GM23248 (cell line): ENCODE results near the gene UTP4. TPM values are rescaled to one million over a fixed set of nuclear protein-coding genes. Genes with fewer than 3 reads are reported as not detected.

Source experiments
- DNase-seq: peaks from one replicate; pipeline ENCODE4 v3.0.0-alpha.2; 2015
- H2AFZ ChIP-seq: fragments of 200-600 bp; sonication (generic); 2 replicates; pipeline ENCODE4 v1.6.1; 2016; ENCODE audit warnings: antibody characterized with exemption
- H3F3A ChIP-seq: fragments of 200-600 bp; sonication (generic); 2 replicates; pipeline ENCODE4 v1.6.1; 2016; ENCODE audit warnings: mild to moderate bottlenecking, antibody characterized with exemption, mixed run types; ENCODE audit not compliant: insufficient read depth
- H3K27ac ChIP-seq: fragments of 200-600 bp; sonication (generic); 2 replicates; pipeline ENCODE4 v1.5.1; 2016; ENCODE audit warnings: mild to moderate bottlenecking
- H3K27me3 ChIP-seq: fragments of 200-600 bp; sonication (generic); replicated peaks from 2 replicates; pipeline ENCODE4 v1.6.1; 2016; ENCODE audit warnings: mild to moderate bottlenecking; ENCODE audit not compliant: insufficient read depth
- H3K36me3 ChIP-seq: fragments of 200-600 bp; sonication (generic); 2 replicates; pipeline ENCODE4 v1.6.1; 2016; ENCODE audit warnings: low read depth, mild to moderate bottlenecking
- H3K4me1 ChIP-seq: fragments of 200-600 bp; sonication (generic); 2 replicates; pipeline ENCODE4 v1.6.1; 2016; ENCODE audit warnings: mild to moderate bottlenecking; ENCODE audit not compliant: insufficient read depth
- H3K4me2 ChIP-seq: fragments of 200-600 bp; sonication (generic); one replicate; pipeline ENCODE4 v1.6.1; 2016; ENCODE audit warnings: mild to moderate bottlenecking; ENCODE audit not compliant: unreplicated experiment
- H3K4me3 ChIP-seq: fragments of 200-600 bp; sonication (generic); 2 replicates; pipeline ENCODE4 v1.5.1; 2016; ENCODE audit warnings: mild to moderate bottlenecking
- H3K79me2 ChIP-seq: fragments of 200-600 bp; sonication (generic); 2 replicates; pipeline ENCODE4 v1.6.1; 2016; ENCODE audit warnings: mild to moderate bottlenecking; ENCODE audit not compliant: insufficient read depth
- H3K9ac ChIP-seq: fragments of 200-600 bp; sonication (generic); 2 replicates; pipeline ENCODE4 v1.6.1; 2016; ENCODE audit warnings: mild to moderate bottlenecking
- H3K9me2 ChIP-seq: fragments of 200-600 bp; sonication (generic); 2 replicates; pipeline ENCODE4 v1.6.1; 2016; ENCODE audit warnings: mixed run types, mild to moderate bottlenecking, moderate library complexity; ENCODE audit not compliant: insufficient read depth
- H3K9me3 ChIP-seq: fragments of 200-600 bp; sonication (generic); one replicate; pipeline ENCODE4 v1.6.1; 2017; ENCODE audit warnings: low read depth
- H4K20me1 ChIP-seq: fragments of 200-600 bp; sonication (generic); 2 replicates; pipeline ENCODE4 v1.6.0; 2016; ENCODE audit not compliant: insufficient read depth
- EZH2 ChIP-seq: fragments of 200-600 bp; sonication (generic); IDR thresholded peaks from 2 replicates; pipeline ENCODE4 v1.6.1; 2018; ENCODE audit warnings: antibody characterized with exemption, mild to moderate bottlenecking; ENCODE audit not compliant: insufficient read depth, poor library complexity, severe bottlenecking
- EZH2phosphoT487 ChIP-seq: fragments of 200-600 bp; sonication (generic); IDR thresholded peaks from 2 replicates; pipeline ENCODE4 v1.6.1; 2018; ENCODE audit warnings: antibody characterized with exemption, moderate library complexity, mild to moderate bottlenecking, low read depth; ENCODE audit not compliant: insufficient read depth
- WGBS, 2 experiments: methylation state at CpG; one replicate each; pipeline ENCODE4 v1.1.6; 2015 to 2017; ENCODE audit warnings: low lambda C conversion rate in 2 of 2, low coverage in 1 of 2; ENCODE audit errors: missing lambda C conversion rate in 2 of 2; 5-methylcytosine and 5-hydroxymethylcytosine counted together
- in situ Hi-C: fragments of 300-500 bp; cut with MboI; formaldehyde crosslinking; loops from 2 replicates; pipeline ENCODE4 v1.15.0; 2020
- polyA plus RNA-seq: library from polyadenylated mRNA; unstranded; fragments of >200 nt; fragmentation: Nextera tagmentation; extraction: Ambion mirVana; gene quantifications from 2 replicates; pipeline ENCODE4 v1.2.1, GENCODE V29; 2016
- total RNA-seq: library from RNA; depleted of rRNA; stranded (reverse); fragments of >200 nt; shearing (Covaris generic); gene quantifications from 2 replicates; pipeline ENCODE4 v1.2.3, GENCODE V29; 2014

The UTP4 gene
- total and polyA plus RNA-seq, 2 experiments from 2014 or later, result 17.8 to 54.8 TPM

- no peaks in the 10 kb centered on the region for H3K9me3 ChIP-seq
- no peaks in the 10 kb centered on the region for H3K79me2 ChIP-seq
- TF ChIP-seq EZH2 (no peak), EZH2phosphoT487 (no peak)
- H3K4me2 ChIP-seq, result peak overlapping the region; percentile 77
- no peaks in the 10 kb centered on the region for H4K20me1 ChIP-seq
- H3K27ac ChIP-seq, result no peak overlapping the region
- peaks cover 7% of the 10 kb centered on the region; the same call in 1 of the 2 replicates for H3K4me1 ChIP-seq
- 1 to 2% methylated on average over 48 to 51 of the region's 55 CpGs for WGBS, 2 experiments
- no peak overlapping the region for H3K9ac ChIP-seq
- H3K4me3 ChIP-seq, result peak overlapping the region; percentile 77
- no peaks in the 10 kb centered on the region for H3K36me3 ChIP-seq
- H3K27me3 ChIP-seq, result no peaks in the 10 kb centered on the region
- in situ Hi-C loops, result loop anchor here (25.0 kb wide), 1 partner anchor 394 kb away; no protein-coding TSS in a partner anchor
- DNase-seq, result peak; percentile 39
- no peaks in the 10 kb centered on the region for H3F3A ChIP-seq
- no peaks in the 10 kb centered on the region for H3K9me2 ChIP-seq
- no peak overlapping the region for H2AFZ ChIP-seq
These were observed 25.7 kb upstream of the UTP4 start for GRCh38 chr16:69106491-69107315.

GRCh38 chr16:69107316-69107962 lies 25.0 kb upstream of the UTP4 start:
- Histone ChIP-seq H3K9me2 (no peaks in the 10 kb centered on the region), H2AFZ (no peak overlapping the region), H3K4me3 (peak overlapping the region; percentile 77), H3K9me3 (no peaks in the 10 kb centered on the region), H3K4me2 (peak overlapping the region; percentile 77), H3K4me1 (peaks cover 7% of the 10 kb centered on the region; the same call in 1 of the 2 replicates), H3K36me3 (no peaks in the 10 kb centered on the region), H3K27ac (no peak overlapping the region), H3K9ac (no peak overlapping the region), H3F3A (no peaks in the 10 kb centered on the region), H4K20me1 (no peaks in the 10 kb centered on the region), H3K79me2 (no peaks in the 10 kb centered on the region), H3K27me3 (no peaks in the 10 kb centered on the region)
- DNase-seq, result peak; percentile 67
- TF ChIP-seq EZH2 (no peak), EZH2phosphoT487 (no peak)
- in situ Hi-C loops, result loop anchor here (25.0 kb wide), 1 partner anchor 395 kb away; no protein-coding TSS in a partner anchor
- WGBS, 2 experiments, result 2 to 3% methylated on average over 43 to 48 of the region's 52 CpGs

DNA sequence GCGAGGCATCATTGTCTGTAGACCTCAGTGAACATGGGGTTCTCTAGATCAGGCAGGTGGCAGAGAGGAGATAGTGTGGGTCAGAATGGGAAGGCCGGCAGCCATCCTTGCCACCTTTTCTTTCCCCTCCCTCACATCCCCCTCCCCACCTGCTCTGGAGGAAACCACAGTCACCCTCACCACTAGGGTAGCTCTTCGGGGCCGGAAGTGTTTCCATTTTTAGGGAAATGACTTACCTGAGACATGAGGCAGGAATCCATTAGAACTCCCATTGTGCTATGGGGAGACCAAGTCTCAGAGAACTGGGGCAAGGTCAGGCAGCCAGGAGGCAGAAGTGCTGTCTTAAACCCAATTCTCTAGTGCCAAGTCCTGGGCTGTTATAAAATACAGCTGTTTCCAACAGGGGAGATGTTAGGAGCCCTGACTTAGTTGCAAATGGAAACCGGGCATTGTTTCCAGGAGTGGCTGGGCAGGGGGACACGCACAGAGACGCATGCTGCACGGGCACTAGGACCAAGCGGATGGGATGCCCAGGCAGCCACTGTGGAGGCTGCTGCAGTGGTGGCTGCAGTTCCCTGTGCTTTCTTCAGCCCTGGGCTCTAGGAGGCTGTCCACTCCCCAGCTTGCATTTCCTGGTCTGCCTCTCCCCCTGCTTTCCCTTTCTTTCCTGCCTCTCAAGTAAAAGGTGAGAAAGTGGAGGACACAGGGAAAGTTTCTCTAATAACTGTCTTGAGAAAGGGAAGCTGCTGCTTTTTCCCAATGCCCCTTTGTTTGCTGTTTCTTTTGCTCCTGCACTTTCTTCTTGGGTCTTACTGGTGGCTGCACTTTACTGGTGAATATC lies 24.2 kb upstream of the UTP4 start:
- Histone ChIP-seq H3K27ac (no peak overlapping the region), H3K9ac (no peak overlapping the region), H3K4me2 (no peak overlapping the region), H3K4me1 (peaks cover 7% of the 10 kb centered on the region; the same call in 1 of the 2 replicates), H3K4me3 (no peak overlapping the region), H3K36me3 (no peaks in the 10 kb centered on the region), H3K27me3 (no peaks in the 10 kb centered on the region), H3K9me2 (no peaks in the 10 kb centered on the region), H2AFZ (no peak overlapping the region), H3F3A (no peaks in the 10 kb centered on the region), H3K79me2 (no peaks in the 10 kb centered on the region), H3K9me3 (no peaks in the 10 kb centered on the region), H4K20me1 (no peaks in the 10 kb centered on the region)
- in situ Hi-C loops, result loop anchor here (25.0 kb wide), 1 partner anchor 396 kb away; no protein-coding TSS in a partner anchor
- no peak for DNase-seq
- WGBS, 2 experiments, result 50 to 53% methylated on average over 9 of the region's 9 CpGs
- no peak for TF ChIP-seq EZH2
- TF ChIP-seq EZH2phosphoT487, result no peak

DNA sequence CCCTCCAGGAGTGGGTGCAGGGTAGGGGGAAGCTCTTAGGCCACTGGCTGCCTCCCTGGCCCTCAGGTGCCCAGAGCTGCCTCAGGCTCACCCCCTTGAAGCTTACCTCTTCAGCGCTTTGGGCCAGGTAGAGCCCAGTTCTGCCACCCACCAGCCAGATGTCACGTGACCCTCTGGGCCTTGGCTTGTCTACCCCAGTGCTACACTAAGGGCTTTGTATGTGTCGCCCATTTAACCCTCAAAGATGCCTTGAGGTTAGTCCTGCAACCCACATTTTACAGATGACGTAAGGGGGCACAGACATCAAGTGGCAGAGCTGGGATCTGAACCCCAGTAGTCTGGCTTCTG lies 23.6 kb upstream of the UTP4 start:
- no peak for DNase-seq
- Histone ChIP-seq H3K9ac (no peak overlapping the region), H3K79me2 (no peaks in the 10 kb centered on the region), H3K36me3 (no peaks in the 10 kb centered on the region), H3K9me3 (no peaks in the 10 kb centered on the region), H2AFZ (no peak overlapping the region), H3K4me2 (no peak overlapping the region), H3K4me3 (no peak overlapping the region), H3K4me1 (peaks cover 7% of the 10 kb centered on the region; the same call in 1 of the 2 replicates), H3F3A (no peaks in the 10 kb centered on the region), H3K27me3 (no peaks in the 10 kb centered on the region), H3K27ac (no peak overlapping the region), H4K20me1 (no peaks in the 10 kb centered on the region), H3K9me2 (no peaks in the 10 kb centered on the region)
- TF ChIP-seq EZH2 (no peak), EZH2phosphoT487 (no peak)
- 88 to 94% methylated on average over 4 of the region's 4 CpGs for WGBS, 2 experiments
- in situ Hi-C loops, result loop anchor here (25.0 kb wide), 1 partner anchor 397 kb away; no protein-coding TSS in a partner anchor
